PC-3 (cell line): Measurements from ENCODE around the gene FAM168A. TPM values are rescaled to one million over a fixed set of nuclear protein-coding genes. Genes with fewer than 3 reads are reported as not detected.

ENCODE experiments used
- ATAC-seq: fragments of 200-7000 bp; cut with Tn5 transposase; 2 replicates; pipeline ENCODE4 v1.9.1; 2020; ENCODE audit warnings: mild to moderate bottlenecking, moderate library complexity
- BruUV-seq: library from RNA; stranded (reverse); fragments of 400-500 nt; replicated peaks from 2 replicates; lab custom pipeline; 2021; lab: Mats Ljungman, UMichigan
- CTCF ChIA-PET: fragments of 300-600 bp; sonication (Branson Sonifier 250); formaldehyde crosslinking; loops from one replicate; lab custom pipeline; 2022; ENCODE audit warnings: antibody characterized with exemption; lab: Charles Lee
- POLR2A ChIA-PET: fragments of 300-600 bp; sonication (Branson Sonifier 250); formaldehyde crosslinking; loops from one replicate; lab custom pipeline; 2022; ENCODE audit warnings: antibody characterized with exemption; ENCODE audit not compliant: unreplicated experiment; lab: Charles Lee
- DNase-seq: peaks from one replicate; pipeline ENCODE4 v3.0.0-alpha.2; 2015
- H2AFZ ChIP-seq: fragments of 300-600 bp; sonication (generic); 2 replicates; pipeline ENCODE4 v1.6.0; 2016; ENCODE audit warnings: antibody characterized with exemption, low read length
- H3F3A ChIP-seq: fragments of 300-600 bp; sonication (generic); one replicate; pipeline ENCODE4 v1.6.0; 2017; ENCODE audit warnings: antibody characterized with exemption, low read length, control low read depth, mild to moderate bottlenecking; ENCODE audit not compliant: unreplicated experiment
- H3K27ac ChIP-seq: fragments of 300-600 bp; sonication (generic); 2 replicates; pipeline ENCODE4 v1.5.1; 2016; ENCODE audit warnings: mild to moderate bottlenecking, low read length
- H3K27me3 ChIP-seq: fragments of 300-600 bp; sonication (generic); 2 replicates; pipeline ENCODE4 v1.6.1; 2016; ENCODE audit warnings: low read length, mixed read lengths
- H3K36me3 ChIP-seq: fragments of 300-600 bp; sonication (generic); 2 replicates; pipeline ENCODE4 v1.6.1; 2016; ENCODE audit warnings: low read depth, mixed run types, low read length, mixed read lengths
- H3K4me1 ChIP-seq: fragments of 300-600 bp; sonication (generic); 2 replicates; pipeline ENCODE4 v1.5.1; 2016; ENCODE audit warnings: low read length; ENCODE audit not compliant: insufficient read depth
- H3K4me2 ChIP-seq: fragments of 300-600 bp; sonication (generic); 2 replicates; pipeline ENCODE4 v1.6.0; 2016; ENCODE audit warnings: low read length
- H3K4me3 ChIP-seq: fragments of 300-600 bp; sonication (generic); 2 replicates; pipeline ENCODE4 v1.5.1; 2016; ENCODE audit warnings: mild to moderate bottlenecking, low read length, mixed read lengths
- H3K79me2 ChIP-seq: fragments of 300-600 bp; sonication (generic); 2 replicates; pipeline ENCODE4 v1.6.1; 2017; ENCODE audit warnings: low read length, mixed read lengths
- H3K9ac ChIP-seq: fragments of 300-600 bp; sonication (generic); 2 replicates; pipeline ENCODE4 v1.6.0; 2016; ENCODE audit warnings: mild to moderate bottlenecking, low read length
- H3K9me2 ChIP-seq: fragments of 300-600 bp; sonication (generic); replicated peaks from 2 replicates; pipeline ENCODE4 v1.6.1; 2016; ENCODE audit warnings: mixed run types, low read length, mixed read lengths
- H3K9me3 ChIP-seq: fragments of 300-600 bp; sonication (generic); 2 replicates; pipeline ENCODE4 v1.6.1; 2016; ENCODE audit warnings: low read length, mixed read lengths
- H4K20me1 ChIP-seq: fragments of 300-600 bp; sonication (generic); 2 replicates; pipeline ENCODE4 v1.6.1; 2016; ENCODE audit warnings: low read length, mixed read lengths
- EZH2 ChIP-seq: fragments of 300-600 bp; sonication (generic); IDR thresholded peaks from one replicate; pipeline ENCODE4 v1.6.1; 2017; ENCODE audit warnings: antibody characterized with exemption, mild to moderate bottlenecking, low read length; ENCODE audit not compliant: unreplicated experiment
- EZH2phosphoT487 ChIP-seq: fragments of 300-600 bp; sonication (generic); IDR thresholded peaks from 2 replicates; pipeline ENCODE4 v1.6.1; 2018; ENCODE audit warnings: mild to moderate bottlenecking, antibody characterized with exemption, low read length, borderline replicate concordance
- intact Hi-C: fragments of 100-400 bp; cut with micrococcal nuclease; formaldehyde crosslinking; loops from 2 replicates; pipeline ENCODE4 v1.9.0; 2023
- total RNA-seq: library from RNA; depleted of rRNA; stranded (reverse); fragments of >200 nt; gene quantifications from 2 replicates; pipeline ENCODE4 v1.2.3, GENCODE V29; 2014
- TF ChIP-seq, protein P1 (sequence below): fragments of 300-600 bp; sonication (generic); conservative IDR thresholded peaks from 2 replicates; pipeline ENCODE4 v1.5.1; 2017; ENCODE audit warnings: antibody characterized with exemption, low read depth, mild to moderate bottlenecking, low read length

FAM168A gene
- total RNA-seq, 1 experiment from 2014 or later: 24.5 TPM

DNA sequence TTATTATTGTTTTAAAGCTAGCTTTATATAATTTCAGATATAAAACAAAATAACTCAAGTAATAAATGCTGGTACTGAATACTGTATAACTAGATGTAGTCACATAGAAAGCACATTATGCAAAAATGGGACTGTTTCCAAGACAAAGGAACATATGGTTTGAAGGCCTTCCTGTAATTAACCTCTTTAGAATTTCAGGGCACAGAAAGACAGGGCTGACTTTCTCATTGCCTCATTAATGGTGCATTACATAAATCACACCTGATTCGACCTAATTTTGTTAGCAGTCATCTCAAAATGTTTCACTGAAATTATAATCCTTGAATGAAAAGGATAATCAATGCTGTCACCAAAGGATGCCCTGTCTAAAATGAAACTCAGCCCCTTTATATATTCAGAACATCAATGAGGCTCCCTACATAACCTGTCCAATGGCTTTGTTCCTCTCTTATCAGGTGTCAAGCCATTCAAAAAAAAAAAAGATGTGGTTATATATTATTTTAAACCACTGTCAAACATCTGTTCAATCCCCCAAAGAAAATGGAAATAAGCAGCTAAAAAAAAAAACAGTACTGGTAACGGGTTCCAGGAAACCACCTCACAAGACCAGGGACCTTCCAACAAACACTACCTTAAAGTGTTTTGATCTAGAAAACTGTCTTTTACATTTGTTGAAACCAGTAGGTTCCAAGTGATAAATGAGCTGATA lies 77.4 kb downstream of the FAM168A start:
- CTCF ChIA-PET: no interaction called here
- no peak for ATAC-seq
- no peaks in the 10 kb centered on the region for H3K9me3 ChIP-seq
- H3K79me2 ChIP-seq: no peaks in the 10 kb centered on the region
- no peak overlapping the region for H3K4me3 ChIP-seq
- no TSS peak for BruUV-seq
- H3K9ac ChIP-seq: no peak overlapping the region
- TF ChIP-seq, protein P1, sequence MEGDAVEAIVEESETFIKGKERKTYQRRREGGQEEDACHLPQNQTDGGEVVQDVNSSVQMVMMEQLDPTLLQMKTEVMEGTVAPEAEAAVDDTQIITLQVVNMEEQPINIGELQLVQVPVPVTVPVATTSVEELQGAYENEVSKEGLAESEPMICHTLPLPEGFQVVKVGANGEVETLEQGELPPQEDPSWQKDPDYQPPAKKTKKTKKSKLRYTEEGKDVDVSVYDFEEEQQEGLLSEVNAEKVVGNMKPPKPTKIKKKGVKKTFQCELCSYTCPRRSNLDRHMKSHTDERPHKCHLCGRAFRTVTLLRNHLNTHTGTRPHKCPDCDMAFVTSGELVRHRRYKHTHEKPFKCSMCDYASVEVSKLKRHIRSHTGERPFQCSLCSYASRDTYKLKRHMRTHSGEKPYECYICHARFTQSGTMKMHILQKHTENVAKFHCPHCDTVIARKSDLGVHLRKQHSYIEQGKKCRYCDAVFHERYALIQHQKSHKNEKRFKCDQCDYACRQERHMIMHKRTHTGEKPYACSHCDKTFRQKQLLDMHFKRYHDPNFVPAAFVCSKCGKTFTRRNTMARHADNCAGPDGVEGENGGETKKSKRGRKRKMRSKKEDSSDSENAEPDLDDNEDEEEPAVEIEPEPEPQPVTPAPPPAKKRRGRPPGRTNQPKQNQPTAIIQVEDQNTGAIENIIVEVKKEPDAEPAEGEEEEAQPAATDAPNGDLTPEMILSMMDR: no peak
- TF ChIP-seq EZH2phosphoT487: no peak
- TF ChIP-seq EZH2: no peak
- peaks cover 14% of the 10 kb centered on the region for H3K4me1 ChIP-seq
- H3K27me3 ChIP-seq: no peaks in the 10 kb centered on the region
- POLR2A ChIA-PET: no interaction called here
- no peaks in the 10 kb centered on the region for H3K36me3 ChIP-seq
- no peaks in the 10 kb centered on the region for H3F3A ChIP-seq
- H3K27ac ChIP-seq: no peak overlapping the region
- no peak overlapping the region for H2AFZ ChIP-seq
- intact Hi-C loops: no loop called here
- no peak overlapping the region for H3K4me2 ChIP-seq
- no peaks in the 10 kb centered on the region for H4K20me1 ChIP-seq
- no peaks in the 10 kb centered on the region for H3K9me2 ChIP-seq
- no peak for DNase-seq

DNA sequence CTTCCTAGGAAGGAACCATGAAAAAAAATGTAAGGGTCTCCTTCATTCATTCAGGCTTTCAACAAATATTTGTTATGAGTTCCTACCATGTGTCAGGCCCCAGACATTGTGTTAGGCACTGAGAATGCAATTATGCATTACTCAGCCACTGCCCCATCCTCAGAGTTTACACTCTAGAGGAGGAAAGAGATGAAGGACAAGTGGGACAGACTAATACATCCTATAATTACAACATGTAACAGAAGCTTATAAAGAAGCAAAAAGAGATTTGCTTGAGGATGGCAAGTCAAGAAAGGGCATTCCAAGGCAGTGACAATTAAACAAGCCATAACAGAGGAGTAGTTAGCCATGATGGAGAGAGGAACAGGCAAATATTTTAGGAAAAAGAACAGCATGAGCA lies 78.6 kb downstream of the FAM168A start:
- Histone ChIP-seq H3K9me2 (no peaks in the 10 kb centered on the region), H3K36me3 (no peaks in the 10 kb centered on the region), H3K27me3 (no peaks in the 10 kb centered on the region), H2AFZ (no peak overlapping the region), H3K4me2 (no peak overlapping the region), H4K20me1 (no peaks in the 10 kb centered on the region), H3K4me3 (no peak overlapping the region), H3K4me1 (peaks cover 14% of the 10 kb centered on the region), H3K9ac (no peak overlapping the region), H3F3A (no peaks in the 10 kb centered on the region), H3K9me3 (no peaks in the 10 kb centered on the region), H3K79me2 (no peaks in the 10 kb centered on the region), H3K27ac (no peak overlapping the region)
- DNase-seq: no peak
- intact Hi-C loops: no loop called here
- POLR2A ChIA-PET: no interaction called here
- CTCF ChIA-PET: no interaction called here
- no TSS peak for BruUV-seq
- TF ChIP-seq EZH2 (no peak), EZH2phosphoT487 (no peak)
- TF ChIP-seq, protein P1: no peak
- ATAC-seq: no peak

DNA sequence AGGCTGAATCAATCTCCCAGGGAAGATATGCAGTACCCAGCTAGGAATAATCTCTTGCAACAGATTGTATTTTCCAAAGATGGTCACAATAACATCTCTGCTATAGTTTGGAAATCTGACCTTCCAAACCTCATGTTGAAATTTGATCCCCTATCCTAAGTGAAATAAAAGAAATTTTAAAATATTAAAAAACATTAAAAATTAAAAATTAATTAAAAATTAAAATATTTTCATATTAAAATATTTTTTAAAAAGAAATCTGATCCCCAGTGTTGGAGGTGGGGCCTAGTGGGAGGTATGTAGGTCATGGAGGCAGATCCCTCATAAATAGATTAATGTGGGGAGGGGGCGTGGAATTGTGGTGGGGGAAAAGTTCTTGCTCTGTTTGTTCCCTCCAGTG lies 79.7 kb downstream of the FAM168A start:
- Histone ChIP-seq H3K36me3 (no peaks in the 10 kb centered on the region), H3K9me2 (no peaks in the 10 kb centered on the region), H3K9ac (no peak overlapping the region), H3K4me1 (peaks cover 22% of the 10 kb centered on the region), H3K27me3 (no peaks in the 10 kb centered on the region), H3K4me3 (no peak overlapping the region), H3K4me2 (no peak overlapping the region), H4K20me1 (no peaks in the 10 kb centered on the region), H3K27ac (no peak overlapping the region), H3F3A (no peaks in the 10 kb centered on the region), H2AFZ (no peak overlapping the region), H3K9me3 (no peaks in the 10 kb centered on the region), H3K79me2 (no peaks in the 10 kb centered on the region)
- intact Hi-C loops: no loop called here
- ChIA-PET POLR2A (no interaction called here), CTCF (no interaction called here)
- ATAC-seq (no peak), DNase-seq (no peak)
- no TSS peak for BruUV-seq
- TF ChIP-seq EZH2: no peak
- TF ChIP-seq, protein P1: no peak
- TF ChIP-seq EZH2phosphoT487: no peak
